ENCODE measurements around the gene ALDH1B1. TPM values are rescaled to one million over a fixed set of nuclear protein-coding genes. Genes with fewer than 3 reads are reported as not detected.

Gene ALDH1B1
- total RNA-seq, 1 donor from 2014 or later, result 10.5 TPM

DNA sequence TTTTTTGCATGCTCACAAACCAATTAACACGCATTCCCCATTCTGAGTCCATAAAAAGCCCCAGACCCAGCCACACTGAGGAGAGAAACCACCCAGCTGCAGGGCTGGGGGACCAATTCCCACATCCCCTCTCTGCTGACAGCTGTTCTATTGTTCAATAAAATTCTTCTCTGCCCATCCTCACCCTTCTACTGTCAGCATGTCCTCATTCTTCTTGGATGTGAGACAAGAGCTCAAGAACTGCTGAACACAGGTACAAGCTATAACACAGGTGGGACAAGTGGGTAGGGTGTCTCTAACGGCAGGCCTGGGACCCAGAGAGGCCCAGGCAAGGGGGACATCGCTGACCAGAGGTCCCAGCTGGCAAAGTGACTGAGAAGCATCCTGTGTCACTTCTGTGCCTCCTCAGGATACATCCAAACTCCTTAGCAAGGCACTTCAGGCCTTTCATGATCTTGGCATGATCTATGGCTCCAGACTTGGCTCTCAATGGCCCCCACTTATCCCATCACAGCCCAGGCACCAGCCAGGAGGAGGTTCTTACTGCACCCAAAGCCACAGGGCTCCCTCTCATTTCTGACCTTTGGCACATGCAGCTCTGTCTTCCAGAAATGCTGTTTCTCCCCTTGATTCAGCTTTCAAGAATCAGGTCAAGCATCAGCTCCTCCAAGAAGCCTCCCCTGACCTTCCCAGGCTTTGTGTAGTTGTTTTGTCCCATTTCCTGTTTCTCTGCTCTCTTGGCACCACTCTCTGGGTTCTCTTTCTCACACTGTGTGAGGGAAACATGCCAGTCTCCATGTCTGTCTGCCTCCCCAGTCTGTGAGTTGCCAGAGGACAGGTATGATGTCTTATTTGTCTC, 7.3 kb upstream of the ALDH1B1 start:
- Mint-ChIP-seq H3K4me1 (ENCODE audit: unreplicated experiment) (peaks cover 30% of the 10 kb centered on the region), H3K27me3 (ENCODE audit: unreplicated experiment) (no peaks in the 10 kb centered on the region), H3K4me3 (ENCODE audit: unreplicated experiment) (no peak overlapping the region), H3K9me3 (ENCODE audit: unreplicated experiment) (peaks cover 5% of the 10 kb centered on the region), H3K27ac (ENCODE audit: unreplicated experiment) (no peak overlapping the region), H3K36me3 (ENCODE audit: unreplicated experiment) (no peaks in the 10 kb centered on the region)
- DNase-seq (ENCODE audit: extremely low spot score, unreplicated experiment), result no peak
- TF ChIP-seq CTCF (IDR thresholded peaks at IDR 0.05), result no peak

DNA sequence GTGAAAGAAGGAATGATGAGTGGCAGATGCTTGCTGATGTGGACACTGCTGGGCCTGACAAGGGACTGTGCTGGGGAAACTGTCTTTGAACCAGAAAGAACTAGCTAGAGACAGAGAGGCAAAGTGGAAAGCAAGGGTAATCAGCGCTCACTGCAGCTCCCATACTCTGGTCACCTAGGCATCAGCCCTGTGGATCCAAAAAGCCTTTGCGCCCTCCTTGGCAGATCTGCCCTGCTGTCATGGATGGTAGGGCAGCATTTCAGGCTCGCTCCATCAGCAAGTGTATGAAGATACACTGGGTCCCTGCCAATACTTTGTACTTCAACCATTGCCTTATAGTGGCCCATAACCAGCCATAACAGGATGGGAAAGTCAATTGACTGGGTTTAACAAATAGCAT, 6.6 kb upstream of the ALDH1B1 start:
- no peaks in the 10 kb centered on the region for H3K27me3 Mint-ChIP-seq (ENCODE audit: unreplicated experiment)
- no peaks in the 10 kb centered on the region for H3K36me3 Mint-ChIP-seq (ENCODE audit: unreplicated experiment)
- no peak overlapping the region for H3K27ac Mint-ChIP-seq (ENCODE audit: unreplicated experiment)
- no peak for TF ChIP-seq CTCF (IDR thresholded peaks at IDR 0.05)
- no peak overlapping the region for H3K4me3 Mint-ChIP-seq (ENCODE audit: unreplicated experiment)
- no peak for DNase-seq (ENCODE audit: extremely low spot score, unreplicated experiment)
- H3K9me3 Mint-ChIP-seq (ENCODE audit: unreplicated experiment), result peaks cover 5% of the 10 kb centered on the region
- H3K4me1 Mint-ChIP-seq (ENCODE audit: unreplicated experiment), result peaks cover 27% of the 10 kb centered on the region

GRCh38 chr9:38386319-38386895, 6.1 kb upstream of the ALDH1B1 start:
- no peak overlapping the region for H3K4me3 Mint-ChIP-seq (ENCODE audit: unreplicated experiment)
- H3K9me3 Mint-ChIP-seq (ENCODE audit: unreplicated experiment), result peaks cover 5% of the 10 kb centered on the region
- no peaks in the 10 kb centered on the region for H3K27me3 Mint-ChIP-seq (ENCODE audit: unreplicated experiment)
- no peak for TF ChIP-seq CTCF (IDR thresholded peaks at IDR 0.05)
- no peaks in the 10 kb centered on the region for H3K36me3 Mint-ChIP-seq (ENCODE audit: unreplicated experiment)
- peaks cover 22% of the 10 kb centered on the region for H3K4me1 Mint-ChIP-seq (ENCODE audit: unreplicated experiment)
- H3K27ac Mint-ChIP-seq (ENCODE audit: unreplicated experiment), result no peak overlapping the region
- DNase-seq (ENCODE audit: extremely low spot score, unreplicated experiment), result no peak

- no peak for TF ChIP-seq CTCF (IDR thresholded peaks at IDR 0.05)
- no peak for DNase-seq (ENCODE audit: extremely low spot score, unreplicated experiment)
- H3K4me1 Mint-ChIP-seq (ENCODE audit: unreplicated experiment), result peaks cover 19% of the 10 kb centered on the region
- no peaks in the 10 kb centered on the region for H3K36me3 Mint-ChIP-seq (ENCODE audit: unreplicated experiment)
- H3K27ac Mint-ChIP-seq (ENCODE audit: unreplicated experiment), result peak overlapping the region; percentile 43
- peaks cover 5% of the 10 kb centered on the region for H3K9me3 Mint-ChIP-seq (ENCODE audit: unreplicated experiment)
- H3K4me3 Mint-ChIP-seq (ENCODE audit: unreplicated experiment), result no peak overlapping the region
- no peaks in the 10 kb centered on the region for H3K27me3 Mint-ChIP-seq (ENCODE audit: unreplicated experiment)
These were observed 5.4 kb upstream of the ALDH1B1 start for GRCh38 chr9:38387066-38387465.

- no peaks in the 10 kb centered on the region for H3K27me3 Mint-ChIP-seq (ENCODE audit: unreplicated experiment)
- H3K27ac Mint-ChIP-seq (ENCODE audit: unreplicated experiment), result no peak overlapping the region
- peaks cover 5% of the 10 kb centered on the region for H3K9me3 Mint-ChIP-seq (ENCODE audit: unreplicated experiment)
- no peak for DNase-seq (ENCODE audit: extremely low spot score, unreplicated experiment)
- no peak for TF ChIP-seq CTCF (IDR thresholded peaks at IDR 0.05)
- H3K4me3 Mint-ChIP-seq (ENCODE audit: unreplicated experiment), result no peak overlapping the region
- H3K4me1 Mint-ChIP-seq (ENCODE audit: unreplicated experiment), result peaks cover 21% of the 10 kb centered on the region
- no peaks in the 10 kb centered on the region for H3K36me3 Mint-ChIP-seq (ENCODE audit: unreplicated experiment)
These were observed 4.8 kb upstream of the ALDH1B1 start for GRCh38 chr9:38387751-38388150.
